T-cell (primary cell): ENCODE results near the gene SUPT20HL1. TPM values are rescaled to one million over a fixed set of nuclear protein-coding genes. Genes with fewer than 3 reads are reported as not detected.
"Not testable (repeated sequence)": the region's sequence is repeated elsewhere in the genome, so short reads cannot be mapped to it uniquely, and the experiment has no call there.

Source experiments
- ATAC-seq, 4 experiments: fragments of 200-7000 bp in 3 of 4; fragments of 150-1000 bp in 1 of 4; cut with Tn5 transposase; replicated peaks in 1 of 4; 1 replicate in 3 of 4; 2 replicates in 1 of 4; pipeline ENCODE4 v1.10.0; 2021; ENCODE audit warnings: moderate library complexity in 3 of 4, mild to moderate bottlenecking in 2 of 4, moderate number of reproducible peaks in 1 of 4
- CTCF ChIA-PET, 2 donors: fragments of 300-600 bp; sonication (Branson Sonifier 250); formaldehyde crosslinking; loops; one replicate each; lab custom pipeline; 2022; ENCODE audit warnings: antibody characterized with exemption in 2 of 2; lab: Charles Lee
- POLR2A ChIA-PET, 2 donors: fragments of 300-600 bp; sonication (Branson Sonifier 250); formaldehyde crosslinking; loops; one replicate each; lab custom pipeline; 2022; ENCODE audit warnings: antibody characterized with exemption in 2 of 2; lab: Charles Lee
- DNase-seq, 35 experiments: peaks; one replicate each; pipeline versions ENCODE4 v3.0.0 to v3.0.0-alpha.2; 2013 to 2023
- H3K27ac ChIP-seq: one replicate; pipeline ENCODE4 v1.5.1; 2013; ENCODE audit warnings: low read length
- H3K27me3 ChIP-seq, 2 experiments: replicated peaks in 1 of 2; 1 replicate in 1 of 2; 2 replicates in 1 of 2; pipeline versions ENCODE4 v1.6.1 to v1.7.0; 2013; ENCODE audit warnings: low read length in 1 of 2, mixed read lengths in 1 of 2; ENCODE audit not compliant: control insufficient read depth in 2 of 2, insufficient read depth in 2 of 2; ENCODE audit errors: extremely low read depth in 1 of 2
- H3K36me3 ChIP-seq, 2 donors: 1 replicate in 1 of 2; 2 replicates in 1 of 2; pipeline versions ENCODE4 v1.6.1 to v1.7.0; 2013; ENCODE audit warnings: low read length in 1 of 2; ENCODE audit not compliant: control insufficient read depth in 2 of 2, insufficient read depth in 1 of 2; ENCODE audit errors: extremely low read depth in 1 of 2
- H3K4me1 ChIP-seq, 2 experiments: 1 replicate in 1 of 2; 2 replicates in 1 of 2; pipeline versions ENCODE4 v1.6.1 to v1.7.0; 2013; ENCODE audit warnings: low read length in 2 of 2, mixed read lengths in 1 of 2; ENCODE audit not compliant: insufficient read depth in 2 of 2, control insufficient read depth in 1 of 2; ENCODE audit errors: extremely low read depth in 1 of 2
- H3K4me3 ChIP-seq, 2 donors: 1 replicate in 1 of 2; 2 replicates in 1 of 2; pipeline versions ENCODE4 v1.5.1 to v1.7.0; 2013; ENCODE audit warnings: mild to moderate bottlenecking in 2 of 2, low read length in 1 of 2, moderate library complexity in 1 of 2; ENCODE audit not compliant: control insufficient read depth in 1 of 2; ENCODE audit errors: extremely low read depth in 1 of 2
- H3K9me3 ChIP-seq: 2 replicates; pipeline ENCODE4 v1.7.0; 2013
- H3K27ac Mint-ChIP-seq, 2 donors: one replicate each; pipeline ENCODE4 v1.8.0; 2020 to 2021; ENCODE audit warnings: mild to moderate bottlenecking in 2 of 2, mixed read lengths in 2 of 2
- H3K27me3 Mint-ChIP-seq, 2 donors: one replicate each; pipeline ENCODE4 v1.8.0; 2021 to 2022; ENCODE audit warnings: mixed read lengths in 2 of 2
- H3K36me3 Mint-ChIP-seq: one replicate; pipeline ENCODE4 v1.8.0; 2021; ENCODE audit warnings: mixed read lengths
- H3K4me1 Mint-ChIP-seq, 3 donors: one replicate each; pipeline ENCODE4 v1.8.0; 2020 to 2022; ENCODE audit warnings: mixed read lengths in 3 of 3, mild to moderate bottlenecking in 1 of 3
- H3K4me3 Mint-ChIP-seq, 3 donors: one replicate each; pipeline ENCODE4 v1.8.0; 2020 to 2022; ENCODE audit warnings: mild to moderate bottlenecking in 3 of 3, mixed read lengths in 3 of 3, moderate library complexity in 3 of 3
- H3K9me3 Mint-ChIP-seq, 3 donors: one replicate each; pipeline ENCODE4 v1.8.0; 2020 to 2022; ENCODE audit warnings: mixed read lengths in 3 of 3
- WGBS: methylation state at CpG from one replicate; pipeline ENCODE4 v1.1.5; 2013; ENCODE audit warnings: missing lambda C conversion rate; ENCODE audit not compliant: insufficient coverage; 5-methylcytosine and 5-hydroxymethylcytosine counted together
- total RNA-seq, 35 experiments: library from RNA in 6 of 35; stranded (reverse) in 6 of 35; fragments of 120-200 nt in 1 of 35; gene quantifications; one replicate each; pipeline versions ENCODE4 v1.2.1 to v1.2.4 and lab custom pipeline; 2013 to 2026

SUPT20HL1 gene
- total RNA-seq, 5 donors from 2014 or later (not counting 1 experiment from before 2014, with no cell fraction given): not detected

DNA sequence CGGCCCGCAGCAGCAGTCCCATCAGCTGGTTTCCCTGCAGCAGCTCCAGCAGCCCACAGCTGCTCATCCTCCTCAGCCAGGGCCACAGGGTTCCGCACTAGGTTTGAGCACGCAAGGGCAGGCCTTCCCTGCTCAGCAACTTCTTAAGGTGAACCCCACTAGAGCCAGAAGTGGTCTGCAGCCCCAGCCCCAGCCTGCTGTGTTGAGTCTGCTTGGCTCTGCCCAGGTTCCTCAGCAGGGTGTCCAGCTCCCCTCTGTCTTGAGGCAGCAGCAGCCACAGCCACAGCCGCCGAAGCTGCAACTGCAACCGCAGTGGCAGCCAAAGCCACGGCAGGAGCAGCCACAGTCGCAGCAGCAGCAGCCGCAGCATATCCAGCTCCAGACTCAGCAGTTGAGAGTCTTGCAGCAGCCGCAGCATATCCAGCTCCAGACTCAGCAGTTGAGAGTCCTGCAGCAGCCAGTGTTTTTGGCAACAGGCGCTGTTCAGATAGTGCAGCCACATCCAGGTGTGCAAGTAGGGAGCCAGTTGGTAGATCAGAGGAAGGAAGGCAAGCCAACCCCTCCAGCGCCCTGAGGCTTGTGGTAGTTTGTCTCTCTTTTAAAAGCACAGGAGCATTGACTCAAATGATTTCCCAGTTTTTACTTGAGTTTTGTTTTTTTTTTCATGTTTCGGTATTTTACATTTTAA is 4.6 kb downstream of the SUPT20HL1 start:
- H3K4me1 ChIP-seq: no peaks in the 10 kb centered on the region
- no peak overlapping the region for H3K4me3 Mint-ChIP-seq
- peaks cover 0 to 4% (median 2%) of the 10 kb centered on the region in 3 donors for H3K4me1 Mint-ChIP-seq
- CTCF ChIA-PET: no interaction called here
- H3K36me3 ChIP-seq: no peaks in the 10 kb centered on the region
- no peaks in the 10 kb centered on the region for H3K9me3 ChIP-seq
- WGBS: 96% methylated on average over 4 of the region's 14 CpGs
- no peaks in the 10 kb centered on the region for H3K9me3 Mint-ChIP-seq
- H3K27ac ChIP-seq: no peak overlapping the region
- H3K36me3 Mint-ChIP-seq: no peaks in the 10 kb centered on the region
- no peak for ATAC-seq
- POLR2A ChIA-PET: no interaction called here
- no peak for DNase-seq
- H3K27me3 Mint-ChIP-seq: peaks cover 0 to 7% of the 10 kb centered on the region in 2 donors
- no peak overlapping the region for H3K27ac Mint-ChIP-seq
- H3K4me3 ChIP-seq: no peak overlapping the region
- H3K27me3 ChIP-seq: no peaks in the 10 kb centered on the region

DNA sequence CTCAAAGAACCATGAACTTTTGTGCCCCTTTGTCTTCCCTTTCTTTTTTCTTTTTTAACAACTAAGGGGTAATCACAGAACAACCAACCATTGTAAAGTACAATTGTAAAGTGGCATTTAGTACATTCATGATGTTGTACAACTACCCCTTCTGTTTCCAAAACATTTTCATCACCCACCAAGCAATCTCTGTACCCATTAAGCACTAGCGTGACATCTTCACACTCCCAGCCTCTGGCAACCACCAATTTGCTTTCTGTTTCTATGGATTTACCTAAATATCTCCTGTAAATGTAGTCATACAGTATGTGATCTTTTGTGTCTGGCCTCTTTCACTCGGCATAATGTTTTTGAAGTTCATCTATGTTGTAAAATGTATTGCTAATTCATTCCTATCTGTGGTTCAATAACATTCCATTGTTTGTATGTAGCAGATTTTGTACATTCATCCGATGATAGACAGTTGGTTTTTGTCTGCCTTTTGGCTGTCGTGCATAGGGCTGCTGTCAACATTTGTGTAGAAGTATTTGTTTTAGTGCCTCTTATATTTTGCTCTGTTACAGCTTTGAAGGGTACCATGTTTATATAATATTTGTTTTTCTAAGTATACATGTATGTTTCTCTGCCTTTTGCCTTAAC is 6.4 kb downstream of the SUPT20HL1 start:
- H3K4me3 Mint-ChIP-seq, DNase-seq, H3K27ac ChIP-seq, POLR2A ChIA-PET, H3K9me3 Mint-ChIP-seq, H3K36me3 ChIP-seq, H3K9me3 ChIP-seq, H3K27ac Mint-ChIP-seq, H3K36me3 Mint-ChIP-seq, CTCF ChIA-PET, H3K27me3 ChIP-seq, H3K4me3 ChIP-seq, ATAC-seq, H3K4me1 ChIP-seq: not testable (repeated sequence)
- WGBS: no CpG with 5 or more reads among the region's 4 CpGs
- Mint-ChIP-seq H3K27me3 (peaks cover 3 to 14% of the 10 kb centered on the region in 2 donors), H3K4me1 (peaks cover 9 to 13% (median 10%) of the 10 kb centered on the region in 3 donors)

DNA sequence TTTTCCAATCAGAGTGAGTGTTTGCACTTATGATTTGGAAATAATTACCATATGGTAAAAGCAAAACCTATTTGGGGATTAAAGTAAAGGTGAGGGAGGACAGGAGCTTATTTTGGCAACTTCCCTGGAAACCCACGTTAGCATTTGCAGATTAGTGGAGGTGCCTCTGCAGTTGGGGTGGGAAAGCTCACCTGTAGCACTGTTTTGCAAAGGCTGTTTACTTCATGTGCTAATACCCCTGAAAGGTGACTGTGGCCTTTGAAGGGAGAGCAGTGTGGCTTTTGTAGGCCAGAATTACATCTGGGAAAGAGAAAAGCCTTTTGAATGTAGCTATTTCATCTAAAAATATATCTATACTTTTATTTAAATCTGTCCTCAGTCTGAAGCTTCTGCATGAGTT is 9.4 kb downstream of the SUPT20HL1 start:
- H3K36me3 Mint-ChIP-seq: no peaks in the 10 kb centered on the region
- peaks cover 3 to 28% of the 10 kb centered on the region in 2 donors for H3K27me3 Mint-ChIP-seq
- ChIA-PET POLR2A (no interaction called here), CTCF (interaction anchor here (0.6 to 3.6 kb wide), 6 partner anchors 27 to 774 kb away, joined by 3 to 47 read pairs (median 4); no protein-coding TSS in a partner anchor)
- Histone ChIP-seq H3K27me3 (peaks cover 0 to 10% of the 10 kb centered on the region in 2 experiments), H3K4me3 (no peak overlapping the region), H3K9me3 (no peaks in the 10 kb centered on the region), H3K27ac (no peak overlapping the region), H3K36me3 (no peaks in the 10 kb centered on the region), H3K4me1 (peaks cover 0 to 9% of the 10 kb centered on the region in 2 experiments)
- H3K4me1 Mint-ChIP-seq: peaks cover 8 to 11% (median 10%) of the 10 kb centered on the region in 3 donors
- no peaks in the 10 kb centered on the region for H3K9me3 Mint-ChIP-seq
- H3K4me3 Mint-ChIP-seq: no peak overlapping the region
- DNase-seq (no peak), ATAC-seq (no peak)
- WGBS: no CpG with 5 or more reads among the region's 1 CpG
- no peak overlapping the region for H3K27ac Mint-ChIP-seq

DNA sequence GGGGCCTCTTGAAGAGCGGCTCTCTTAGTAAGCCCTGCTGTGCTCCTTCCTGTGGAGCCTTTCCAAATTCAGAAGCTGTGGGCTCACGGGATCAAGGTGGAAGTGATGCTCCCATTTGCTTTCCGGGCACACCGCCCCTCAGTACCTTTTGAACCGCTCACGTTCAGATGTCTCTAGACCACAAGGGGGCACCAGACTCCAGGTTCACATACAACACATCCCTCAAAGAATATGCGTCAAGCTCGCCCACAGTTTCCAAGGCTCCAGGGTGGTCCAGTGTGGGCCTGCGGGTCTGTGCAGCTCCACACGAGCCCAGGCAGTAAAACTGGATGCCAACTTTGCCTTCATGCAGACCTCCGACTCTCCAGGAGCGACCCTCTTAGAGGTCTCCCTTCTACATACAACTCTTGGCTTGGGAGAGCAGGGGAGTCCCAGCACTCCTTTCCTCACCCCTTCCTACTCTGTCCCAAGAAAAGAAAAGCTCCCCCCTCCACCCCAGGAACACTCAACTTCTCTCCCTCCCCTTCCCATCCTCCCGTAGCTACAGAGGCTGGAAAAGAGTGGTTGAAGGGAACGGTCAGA is 11.0 kb downstream of the SUPT20HL1 start:
- Mint-ChIP-seq H3K4me3 (peak overlapping the region; percentile 32 to 45 (median 38)), H3K27me3 (peaks cover 3 to 24% of the 10 kb centered on the region in 2 donors), H3K27ac (no peak overlapping the region), H3K4me1 (peaks cover 8 to 11% (median 10%) of the 10 kb centered on the region in 3 donors), H3K9me3 (no peaks in the 10 kb centered on the region), H3K36me3 (no peaks in the 10 kb centered on the region)
- ChIA-PET CTCF (interaction anchor here (0.5 to 3.6 kb wide), 10 partner anchors 22 to 588 kb away, joined by 3 to 47 read pairs (median 3); no protein-coding TSS in a partner anchor), POLR2A (interaction anchor here in 1 of 2 donors (0.6 kb wide), 1 partner anchor 92 kb away, joined by 3 read pairs; no protein-coding TSS in a partner anchor)
- no peak overlapping the region for H3K4me3 ChIP-seq
- DNase-seq (peak; percentile 6 to 76 (median 40)), ATAC-seq (peak; percentile 63 to 81 (median 72))
- H3K36me3 ChIP-seq: no peaks in the 10 kb centered on the region
- H3K27ac ChIP-seq: no peak overlapping the region
- peaks cover 0 to 14% of the 10 kb centered on the region in 2 experiments for H3K27me3 ChIP-seq
- H3K9me3 ChIP-seq: no peaks in the 10 kb centered on the region
- WGBS: 17% methylated on average over 7 of the region's 14 CpGs
- H3K4me1 ChIP-seq: peaks cover 0 to 9% of the 10 kb centered on the region in 2 experiments

DNA sequence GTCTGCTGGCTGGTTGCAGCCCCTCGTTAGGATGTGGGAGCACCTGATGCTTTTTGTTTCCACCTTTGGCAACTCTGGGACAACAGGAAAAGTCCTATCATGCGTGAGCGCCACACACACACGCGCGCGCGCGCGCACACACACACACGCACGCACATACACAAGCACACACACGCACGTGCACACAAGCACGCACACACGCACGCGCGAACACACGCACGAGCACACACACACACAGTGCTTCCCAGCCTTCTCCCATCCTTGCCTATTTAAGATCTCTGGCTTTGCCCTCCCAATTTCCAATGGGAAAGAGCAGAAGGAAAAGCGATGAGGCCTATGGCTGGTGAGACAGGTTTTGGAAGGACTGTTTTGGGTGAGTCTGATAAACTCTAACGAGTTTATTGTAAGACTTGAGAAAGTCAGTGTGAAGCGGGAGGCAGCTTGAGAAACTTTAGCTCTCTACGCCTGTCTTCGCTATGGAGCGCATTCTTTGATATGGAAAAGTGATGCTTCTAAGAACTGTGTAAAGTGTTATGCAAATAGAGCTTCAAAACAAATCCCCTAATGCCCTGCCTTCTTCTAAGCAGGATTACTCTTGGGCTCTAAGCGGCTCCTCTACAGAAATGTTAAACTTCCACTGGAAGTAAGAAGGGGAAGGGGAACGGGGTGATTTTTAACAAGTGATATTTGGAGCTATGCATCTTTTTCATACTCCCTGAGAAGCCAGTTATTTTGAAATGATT is 11.8 kb downstream of the SUPT20HL1 start:
- Histone ChIP-seq H3K9me3 (no peaks in the 10 kb centered on the region), H3K27ac (no peak overlapping the region), H3K27me3 (peaks cover 0 to 14% of the 10 kb centered on the region in 2 experiments), H3K4me1 (peaks cover 0 to 9% of the 10 kb centered on the region in 2 experiments), H3K4me3 (no peak overlapping the region), H3K36me3 (no peaks in the 10 kb centered on the region)
- ATAC-seq (no peak), DNase-seq (no peak)
- WGBS: 80% methylated on average over 13 of the region's 29 CpGs
- POLR2A ChIA-PET: interaction anchor here in 1 of 2 donors (0.6 kb wide), 1 partner anchor 91 kb away, joined by 3 read pairs; no protein-coding TSS in a partner anchor
- CTCF ChIA-PET: interaction anchor here (0.5 to 3.6 kb wide), 12 partner anchors 14 to 589 kb away, joined by 3 to 47 read pairs (median 4); no protein-coding TSS in a partner anchor
- Mint-ChIP-seq H3K27ac (no peak overlapping the region), H3K9me3 (no peaks in the 10 kb centered on the region), H3K4me1 (peaks cover 8 to 11% (median 10%) of the 10 kb centered on the region in 3 donors), H3K36me3 (no peaks in the 10 kb centered on the region), H3K4me3 (peak overlapping the region in 1 of 3 donors; percentile 38), H3K27me3 (peaks cover 3 to 30% of the 10 kb centered on the region in 2 donors)
